HepG2 (cell line): ENCODE results near the gene ZNF48. TPM values are rescaled to one million over a fixed set of nuclear protein-coding genes. Genes with fewer than 3 reads are reported as not detected.

Experiments used
- AGO2 ChIP-seq: fragments of 200-400 bp; formaldehyde crosslinking; optimal IDR thresholded peaks from 2 replicates; pipeline ENCODE3; 2017; ENCODE audit warnings: mild to moderate bottlenecking, low read depth, low read length, moderate library complexity
- ARHGAP35 ChIP-seq: sonication (generic); formaldehyde crosslinking; IDR thresholded peaks from 2 replicates; pipeline ENCODE4 v1.9.0; 2022; ENCODE audit warnings: mild to moderate bottlenecking, inconsistent platforms, moderate library complexity, missing genetic modification reagents, borderline replicate concordance
- FOSL1 ChIP-seq: sonication (generic); formaldehyde crosslinking; IDR thresholded peaks from 2 replicates; pipeline ENCODE4 v1.9.0; 2021; ENCODE audit warnings: missing genetic modification reagents, borderline replicate concordance
- HNRNPL ChIP-seq: fragments of 200-400 bp; formaldehyde crosslinking; IDR thresholded peaks from 2 replicates; pipeline ENCODE4 v1.6.1; 2017; ENCODE audit warnings: mild to moderate bottlenecking, low read depth, low read length
- NR1H2 ChIP-seq: sonication (generic); formaldehyde crosslinking; IDR thresholded peaks from 2 replicates; pipeline ENCODE4 v1.8.1; 2022; ENCODE audit warnings: low read depth, missing genetic modification reagents, borderline replicate concordance
- SMAD9 ChIP-seq: sonication (generic); formaldehyde crosslinking; IDR thresholded peaks from 2 replicates; pipeline ENCODE4 v1.5.1; 2020; ENCODE audit warnings: mild to moderate bottlenecking, missing genetic modification reagents
- ZFP36L2 ChIP-seq: sonication (generic); formaldehyde crosslinking; IDR thresholded peaks from 2 replicates; pipeline ENCODE4 v1.4.0; 2020; ENCODE audit warnings: missing genetic modification reagents
- ZFP37 ChIP-seq: sonication (generic); formaldehyde crosslinking; IDR thresholded peaks from 2 replicates; pipeline ENCODE4 v1.4.0; 2020; ENCODE audit warnings: missing genetic modification reagents, borderline replicate concordance
- ZNF136 ChIP-seq: sonication (generic); formaldehyde crosslinking; IDR thresholded peaks from 2 replicates; pipeline ENCODE4 v1.8.1; 2022; ENCODE audit warnings: low read depth, mild to moderate bottlenecking, moderate library complexity, missing genetic modification reagents
- ZNF513 ChIP-seq: sonication (generic); formaldehyde crosslinking; conservative IDR thresholded peaks from 2 replicates; pipeline ENCODE4 v1.5.0; 2020; ENCODE audit warnings: missing genetic modification reagents
- polyA plus RNA-seq, 8 experiments: library from polyadenylated mRNA; depleted of rRNA in 3 of 8; stranded (reverse) in 7 of 8; unstranded in 1 of 8; fragments of >200 nt; fragmentation: Illumina TruSeq in 4 of 8; extraction: Trizol in 4 of 8; gene quantifications; 2 replicates each; pipeline versions ENCODE4 v1.2.1 to v1.2.3, GENCODE V29; 2011 to 2016; ENCODE audit warnings: low read depth in 4 of 8, missing spikeins in 1 of 8, mixed read lengths in 1 of 8; ENCODE audit not compliant: insufficient read depth in 1 of 8
- total RNA-seq, 5 experiments: library from RNA; depleted of rRNA; stranded (reverse); fragments of >200 nt; fragmentation: Illumina TruSeq; extraction: Trizol; gene quantifications; 2 replicates each; pipeline ENCODE4 v1.2.3, GENCODE V29; 2016; ENCODE audit warnings: low read depth in 1 of 5
- TF ChIP-seq, protein P1 (sequence below): sonication (generic); formaldehyde crosslinking; conservative IDR thresholded peaks from 2 replicates; pipeline ENCODE4 v1.4.0; 2020; ENCODE audit warnings: mild to moderate bottlenecking, missing genetic modification reagents, moderate library complexity
- TF ChIP-seq, protein P2 (sequence below): sonication (generic); formaldehyde crosslinking; IDR thresholded peaks from 2 replicates; pipeline ENCODE4 v1.4.0; 2020; ENCODE audit warnings: missing genetic modification reagents, borderline replicate concordance
- TF ChIP-seq, protein P3 (sequence below): sonication (generic); formaldehyde crosslinking; conservative IDR thresholded peaks from 2 replicates; pipeline ENCODE4 v1.8.0; 2022; ENCODE audit warnings: low read depth, missing genetic modification reagents
- TF ChIP-seq, protein P4 (sequence below): sonication (generic); formaldehyde crosslinking; IDR thresholded peaks from 2 replicates; pipeline ENCODE4 v1.9.0; 2021; ENCODE audit warnings: missing genetic modification reagents, mild to moderate bottlenecking, borderline replicate concordance
- TF ChIP-seq, protein P5 (sequence below): sonication (generic); formaldehyde crosslinking; IDR thresholded peaks from 2 replicates; pipeline ENCODE4 v1.8.1; 2022; ENCODE audit warnings: low read depth, mild to moderate bottlenecking, missing genetic modification reagents

Gene ZNF48
- total and polyA plus RNA-seq, 2 of the 13 experiments (the other 11 are each of a cell fraction or from before 2014, with no cell fraction given): 9.9 to 12.3 TPM

DNA sequence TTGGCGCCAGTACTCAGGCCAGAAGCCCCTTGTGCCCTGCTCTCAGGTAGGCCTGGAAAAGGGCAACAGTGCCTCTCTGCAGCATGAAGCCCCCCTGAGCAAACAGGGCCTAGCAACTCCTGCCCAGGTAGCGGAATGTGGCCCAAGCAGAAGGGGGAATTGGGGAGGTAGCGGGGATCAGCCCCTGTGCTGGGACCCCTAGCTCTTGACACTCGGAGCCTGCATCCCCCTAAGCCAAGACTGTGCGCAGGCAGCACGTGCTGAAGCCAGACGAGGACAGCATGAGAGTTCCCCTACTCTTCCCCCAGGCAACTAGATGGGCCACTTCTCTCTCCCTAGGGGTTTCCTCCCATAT is 39.3 kb upstream of the ZNF48 start (continued):
- TF ChIP-seq ZNF513 (no peak), HNRNPL (no peak; the same call in 1 of the 2 replicates), ZNF136 (CRISPR knock-in tag) (no peak), ZFP37 (CRISPR knock-in tag) (no peak), FOSL1 (CRISPR knock-in tag) (no peak), ZFP36L2 (CRISPR knock-in tag) (no peak), NR1H2 (CRISPR knock-in tag) (no peak), SMAD9 (CRISPR knock-in tag) (no peak), ARHGAP35 (CRISPR knock-in tag) (no peak), AGO2 (peak; percentile 59)
- TF ChIP-seq, protein P1, sequence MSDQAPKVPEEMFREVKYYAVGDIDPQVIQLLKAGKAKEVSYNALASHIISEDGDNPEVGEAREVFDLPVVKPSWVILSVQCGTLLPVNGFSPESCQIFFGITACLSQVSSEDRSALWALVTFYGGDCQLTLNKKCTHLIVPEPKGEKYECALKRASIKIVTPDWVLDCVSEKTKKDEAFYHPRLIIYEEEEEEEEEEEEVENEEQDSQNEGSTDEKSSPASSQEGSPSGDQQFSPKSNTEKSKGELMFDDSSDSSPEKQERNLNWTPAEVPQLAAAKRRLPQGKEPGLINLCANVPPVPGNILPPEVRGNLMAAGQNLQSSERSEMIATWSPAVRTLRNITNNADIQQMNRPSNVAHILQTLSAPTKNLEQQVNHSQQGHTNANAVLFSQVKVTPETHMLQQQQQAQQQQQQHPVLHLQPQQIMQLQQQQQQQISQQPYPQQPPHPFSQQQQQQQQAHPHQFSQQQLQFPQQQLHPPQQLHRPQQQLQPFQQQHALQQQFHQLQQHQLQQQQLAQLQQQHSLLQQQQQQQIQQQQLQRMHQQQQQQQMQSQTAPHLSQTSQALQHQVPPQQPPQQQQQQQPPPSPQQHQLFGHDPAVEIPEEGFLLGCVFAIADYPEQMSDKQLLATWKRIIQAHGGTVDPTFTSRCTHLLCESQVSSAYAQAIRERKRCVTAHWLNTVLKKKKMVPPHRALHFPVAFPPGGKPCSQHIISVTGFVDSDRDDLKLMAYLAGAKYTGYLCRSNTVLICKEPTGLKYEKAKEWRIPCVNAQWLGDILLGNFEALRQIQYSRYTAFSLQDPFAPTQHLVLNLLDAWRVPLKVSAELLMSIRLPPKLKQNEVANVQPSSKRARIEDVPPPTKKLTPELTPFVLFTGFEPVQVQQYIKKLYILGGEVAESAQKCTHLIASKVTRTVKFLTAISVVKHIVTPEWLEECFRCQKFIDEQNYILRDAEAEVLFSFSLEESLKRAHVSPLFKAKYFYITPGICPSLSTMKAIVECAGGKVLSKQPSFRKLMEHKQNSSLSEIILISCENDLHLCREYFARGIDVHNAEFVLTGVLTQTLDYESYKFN: no peak
- TF ChIP-seq, protein P2, sequence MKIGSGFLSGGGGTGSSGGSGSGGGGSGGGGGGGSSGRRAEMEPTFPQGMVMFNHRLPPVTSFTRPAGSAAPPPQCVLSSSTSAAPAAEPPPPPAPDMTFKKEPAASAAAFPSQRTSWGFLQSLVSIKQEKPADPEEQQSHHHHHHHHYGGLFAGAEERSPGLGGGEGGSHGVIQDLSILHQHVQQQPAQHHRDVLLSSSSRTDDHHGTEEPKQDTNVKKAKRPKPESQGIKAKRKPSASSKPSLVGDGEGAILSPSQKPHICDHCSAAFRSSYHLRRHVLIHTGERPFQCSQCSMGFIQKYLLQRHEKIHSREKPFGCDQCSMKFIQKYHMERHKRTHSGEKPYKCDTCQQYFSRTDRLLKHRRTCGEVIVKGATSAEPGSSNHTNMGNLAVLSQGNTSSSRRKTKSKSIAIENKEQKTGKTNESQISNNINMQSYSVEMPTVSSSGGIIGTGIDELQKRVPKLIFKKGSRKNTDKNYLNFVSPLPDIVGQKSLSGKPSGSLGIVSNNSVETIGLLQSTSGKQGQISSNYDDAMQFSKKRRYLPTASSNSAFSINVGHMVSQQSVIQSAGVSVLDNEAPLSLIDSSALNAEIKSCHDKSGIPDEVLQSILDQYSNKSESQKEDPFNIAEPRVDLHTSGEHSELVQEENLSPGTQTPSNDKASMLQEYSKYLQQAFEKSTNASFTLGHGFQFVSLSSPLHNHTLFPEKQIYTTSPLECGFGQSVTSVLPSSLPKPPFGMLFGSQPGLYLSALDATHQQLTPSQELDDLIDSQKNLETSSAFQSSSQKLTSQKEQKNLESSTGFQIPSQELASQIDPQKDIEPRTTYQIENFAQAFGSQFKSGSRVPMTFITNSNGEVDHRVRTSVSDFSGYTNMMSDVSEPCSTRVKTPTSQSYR (CRISPR knock-in tag): no peak
- TF ChIP-seq, protein P3, sequence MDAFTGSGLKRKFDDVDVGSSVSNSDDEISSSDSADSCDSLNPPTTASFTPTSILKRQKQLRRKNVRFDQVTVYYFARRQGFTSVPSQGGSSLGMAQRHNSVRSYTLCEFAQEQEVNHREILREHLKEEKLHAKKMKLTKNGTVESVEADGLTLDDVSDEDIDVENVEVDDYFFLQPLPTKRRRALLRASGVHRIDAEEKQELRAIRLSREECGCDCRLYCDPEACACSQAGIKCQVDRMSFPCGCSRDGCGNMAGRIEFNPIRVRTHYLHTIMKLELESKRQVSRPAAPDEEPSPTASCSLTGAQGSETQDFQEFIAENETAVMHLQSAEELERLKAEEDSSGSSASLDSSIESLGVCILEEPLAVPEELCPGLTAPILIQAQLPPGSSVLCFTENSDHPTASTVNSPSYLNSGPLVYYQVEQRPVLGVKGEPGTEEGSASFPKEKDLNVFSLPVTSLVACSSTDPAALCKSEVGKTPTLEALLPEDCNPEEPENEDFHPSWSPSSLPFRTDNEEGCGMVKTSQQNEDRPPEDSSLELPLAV (CRISPR knock-in tag): no peak
- TF ChIP-seq, protein P4, sequence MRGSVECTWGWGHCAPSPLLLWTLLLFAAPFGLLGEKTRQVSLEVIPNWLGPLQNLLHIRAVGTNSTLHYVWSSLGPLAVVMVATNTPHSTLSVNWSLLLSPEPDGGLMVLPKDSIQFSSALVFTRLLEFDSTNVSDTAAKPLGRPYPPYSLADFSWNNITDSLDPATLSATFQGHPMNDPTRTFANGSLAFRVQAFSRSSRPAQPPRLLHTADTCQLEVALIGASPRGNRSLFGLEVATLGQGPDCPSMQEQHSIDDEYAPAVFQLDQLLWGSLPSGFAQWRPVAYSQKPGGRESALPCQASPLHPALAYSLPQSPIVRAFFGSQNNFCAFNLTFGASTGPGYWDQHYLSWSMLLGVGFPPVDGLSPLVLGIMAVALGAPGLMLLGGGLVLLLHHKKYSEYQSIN (CRISPR knock-in tag): no peak
- TF ChIP-seq, protein P5, sequence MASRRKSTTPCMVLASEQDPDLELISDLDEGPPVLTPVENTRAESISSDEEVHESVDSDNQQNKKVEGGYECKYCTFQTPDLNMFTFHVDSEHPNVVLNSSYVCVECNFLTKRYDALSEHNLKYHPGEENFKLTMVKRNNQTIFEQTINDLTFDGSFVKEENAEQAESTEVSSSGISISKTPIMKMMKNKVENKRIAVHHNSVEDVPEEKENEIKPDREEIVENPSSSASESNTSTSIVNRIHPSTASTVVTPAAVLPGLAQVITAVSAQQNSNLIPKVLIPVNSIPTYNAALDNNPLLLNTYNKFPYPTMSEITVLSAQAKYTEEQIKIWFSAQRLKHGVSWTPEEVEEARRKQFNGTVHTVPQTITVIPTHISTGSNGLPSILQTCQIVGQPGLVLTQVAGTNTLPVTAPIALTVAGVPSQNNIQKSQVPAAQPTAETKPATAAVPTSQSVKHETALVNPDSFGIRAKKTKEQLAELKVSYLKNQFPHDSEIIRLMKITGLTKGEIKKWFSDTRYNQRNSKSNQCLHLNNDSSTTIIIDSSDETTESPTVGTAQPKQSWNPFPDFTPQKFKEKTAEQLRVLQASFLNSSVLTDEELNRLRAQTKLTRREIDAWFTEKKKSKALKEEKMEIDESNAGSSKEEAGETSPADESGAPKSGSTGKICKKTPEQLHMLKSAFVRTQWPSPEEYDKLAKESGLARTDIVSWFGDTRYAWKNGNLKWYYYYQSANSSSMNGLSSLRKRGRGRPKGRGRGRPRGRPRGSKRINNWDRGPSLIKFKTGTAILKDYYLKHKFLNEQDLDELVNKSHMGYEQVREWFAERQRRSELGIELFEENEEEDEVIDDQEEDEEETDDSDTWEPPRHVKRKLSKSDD (CRISPR knock-in tag): no peak
